Esophagus squamous epithelium (tissue), 4 donors: ENCODE data around the gene GAB3.
"Not testable (repeated sequence)": the region's sequence is repeated elsewhere in the genome, so short reads cannot be mapped to it uniquely, and the experiment has no call there.

Source experiments
- CTCF ChIP-seq, 6 experiments: fragments of 450-650 bp in 4 of 6; fragments of 200-600 bp in 2 of 6; sonication (generic) in 2 of 6; IDR thresholded peaks; one replicate each; pipeline ENCODE4 v1.5.1; 2016 to 2019; ENCODE audit warnings: antibody characterized with exemption in 6 of 6, mild to moderate bottlenecking in 4 of 6, moderate library complexity in 4 of 6
- POLR2A ChIP-seq, 4 donors: fragments of 450-650 bp; IDR thresholded peaks; one replicate each; pipeline ENCODE4 v1.6.1; 2017; ENCODE audit warnings: antibody characterized with exemption in 4 of 4, mild to moderate bottlenecking in 4 of 4, moderate library complexity in 3 of 4

DNA sequence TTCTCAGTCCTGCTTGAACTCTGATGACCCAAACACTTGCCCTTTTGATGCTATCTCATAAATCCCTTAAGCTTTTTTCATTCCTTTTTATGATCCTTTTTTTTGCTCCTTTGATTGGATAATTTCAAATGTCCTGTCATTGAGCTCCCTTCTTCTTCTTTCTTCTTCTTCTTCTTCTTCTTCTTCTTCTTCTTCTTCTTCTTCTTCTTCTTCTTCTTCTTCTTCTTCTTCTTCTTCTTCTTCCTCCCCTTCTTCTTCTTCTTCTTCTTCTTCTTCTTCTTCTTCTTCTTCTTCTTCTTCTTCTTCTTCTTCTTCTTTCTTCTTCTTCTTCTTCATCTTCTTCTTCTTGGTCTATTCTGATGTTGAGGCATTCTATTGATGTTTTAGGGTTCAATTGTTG, 78.8 kb downstream of the GAB3 start:
- TF ChIP-seq CTCF, POLR2A (IDR thresholded peaks at IDR 0.05): not testable (repeated sequence)
